ENCODE measurements around the gene MGMT. TPM values are rescaled to one million over a fixed set of nuclear protein-coding genes. Genes with fewer than 3 reads are reported as not detected.
A peak's percentile ranks its signal among the peaks of the same experiment; 100 is the strongest.

The MGMT gene
- total and polyA plus RNA-seq, 4 donors = 9.9 to 39.6 (median 23.2) TPM

- no peak overlapping the region for H3K4me3 ChIP-seq
- peaks cover 0 to 3% (median 0%) of the 10 kb centered on the region in 4 donors for H3K36me3 ChIP-seq (ENCODE audit: control insufficient read depth in 4 of 4, insufficient read depth in 4 of 4, low read length in 4 of 4)
- DNase-seq (no peak), ATAC-seq (ENCODE audit: insufficient read depth, low FRiP score) (no peak)
- H3K9me3 ChIP-seq (ENCODE audit: control insufficient read depth in 4 of 4, insufficient read depth in 3 of 4, low read length in 3 of 4) = peaks cover 0 to 2% (median 0%) of the 10 kb centered on the region in 4 donors
- peaks cover 0 to 6% (median 3%) of the 10 kb centered on the region in 5 donors for H3K4me1 ChIP-seq (ENCODE audit: control insufficient read depth in 5 of 5, insufficient read depth in 5 of 5, low read length in 5 of 5)
- no peaks in the 10 kb centered on the region for H3K27me3 ChIP-seq (ENCODE audit: control insufficient read depth in 3 of 3, insufficient read depth in 3 of 3, low read length in 2 of 3)
- no peak for TF ChIP-seq CTCF (IDR thresholded peaks at IDR 0.05; ENCODE audit: control extremely low read depth, extremely low read depth)
- no peak overlapping the region for H3K27ac ChIP-seq (ENCODE audit: low read depth in 1 of 2, low read length in 1 of 2)
- H3K9ac ChIP-seq (ENCODE audit: insufficient read depth in 1 of 2, low read length in 2 of 2) = no peak overlapping the region
- 96 to 97% methylated on average over 9 of the region's 9 CpGs for WGBS, 2 donors
Measured at GRCh38 chr10:129500617-129501339, 33.7 kb downstream of the MGMT start.

- no peak for TF ChIP-seq CTCF (IDR thresholded peaks at IDR 0.05; ENCODE audit: control extremely low read depth, extremely low read depth)
- WGBS, 2 donors = 83 to 87% methylated on average over 18 of the region's 18 CpGs
- ATAC-seq (ENCODE audit: insufficient read depth, low FRiP score) = no peak
- Histone ChIP-seq H3K27ac (ENCODE audit: low read depth in 1 of 2, low read length in 1 of 2) (no peak overlapping the region), H3K9ac (ENCODE audit: insufficient read depth in 1 of 2, low read length in 2 of 2) (no peak overlapping the region), H3K9me3 (ENCODE audit: control insufficient read depth in 4 of 4, insufficient read depth in 3 of 4, low read length in 3 of 4) (peaks cover 0 to 2% (median 0%) of the 10 kb centered on the region in 4 donors), H3K36me3 (ENCODE audit: control insufficient read depth in 4 of 4, insufficient read depth in 4 of 4, low read length in 4 of 4) (peaks cover 0 to 3% (median 0%) of the 10 kb centered on the region in 4 donors), H3K4me3 (no peak overlapping the region), H3K4me1 (ENCODE audit: control insufficient read depth in 5 of 5, insufficient read depth in 5 of 5, low read length in 5 of 5) (peaks cover 0 to 6% (median 0%) of the 10 kb centered on the region in 5 donors), H3K27me3 (ENCODE audit: control insufficient read depth in 3 of 3, insufficient read depth in 3 of 3, low read length in 2 of 3) (no peaks in the 10 kb centered on the region)
- peak in 1 of 3 donors; percentile 14 for DNase-seq
Measured at GRCh38 chr10:129501652-129502436, 34.8 kb downstream of the MGMT start.

- Histone ChIP-seq H3K9me3 (ENCODE audit: control insufficient read depth in 4 of 4, insufficient read depth in 3 of 4, low read length in 3 of 4) (peaks cover 0 to 2% (median 0%) of the 10 kb centered on the region in 4 donors), H3K4me1 (ENCODE audit: control insufficient read depth in 5 of 5, insufficient read depth in 5 of 5, low read length in 5 of 5) (peaks cover 0 to 9% (median 0%) of the 10 kb centered on the region in 5 donors), H3K27ac (ENCODE audit: low read depth in 1 of 2, low read length in 1 of 2) (no peak overlapping the region), H3K4me3 (no peak overlapping the region), H3K27me3 (ENCODE audit: control insufficient read depth in 3 of 3, insufficient read depth in 3 of 3, low read length in 2 of 3) (no peaks in the 10 kb centered on the region), H3K36me3 (ENCODE audit: control insufficient read depth in 4 of 4, insufficient read depth in 4 of 4, low read length in 4 of 4) (peaks cover 0 to 3% (median 0%) of the 10 kb centered on the region in 4 donors), H3K9ac (ENCODE audit: insufficient read depth in 1 of 2, low read length in 2 of 2) (no peak overlapping the region)
- 85 to 87% methylated on average over 5 of the region's 5 CpGs for WGBS, 2 donors
- ATAC-seq (ENCODE audit: insufficient read depth, low FRiP score) (no peak), DNase-seq (no peak)
- no peak for TF ChIP-seq CTCF (IDR thresholded peaks at IDR 0.05; ENCODE audit: control extremely low read depth, extremely low read depth)
Measured at GRCh38 chr10:129502448-129502847, 35.4 kb downstream of the MGMT start.
